ENCODE data around the gene OSTF1. TPM values are rescaled to one million over a fixed set of nuclear protein-coding genes. Genes with fewer than 3 reads are reported as not detected.

OSTF1 gene
- total RNA-seq, 1 donor from 2014 or later = 87.5 TPM

GRCh38 chr9:75188756-75189155, 100.4 kb downstream of the OSTF1 start:
- no peak overlapping the region for H3K4me3 Mint-ChIP-seq (ENCODE audit: low read depth)
- H3K9me3 Mint-ChIP-seq = no peaks in the 10 kb centered on the region
- H3K27me3 Mint-ChIP-seq (ENCODE audit: low read depth) = peaks cover 4% of the 10 kb centered on the region
- H3K27ac Mint-ChIP-seq = no peak overlapping the region
- DNase-seq (ENCODE audit: low spot score) = no peak
- intact Hi-C loops (cut with micrococcal nuclease) = loop anchor here (5.0 kb wide), 2 partner anchors 36 to 416 kb away; no protein-coding TSS in a partner anchor
- peaks cover 19% of the 10 kb centered on the region for H3K4me1 Mint-ChIP-seq (ENCODE audit: low read depth)
- no peaks in the 10 kb centered on the region for H3K36me3 Mint-ChIP-seq (ENCODE audit: low read depth)

GRCh38 chr9:75190762-75191161, 102.4 kb downstream of the OSTF1 start:
- Mint-ChIP-seq H3K4me1 (ENCODE audit: low read depth) (peaks cover 13% of the 10 kb centered on the region), H3K27me3 (ENCODE audit: low read depth) (peaks cover 15% of the 10 kb centered on the region), H3K9me3 (no peaks in the 10 kb centered on the region), H3K36me3 (ENCODE audit: low read depth) (no peaks in the 10 kb centered on the region), H3K4me3 (ENCODE audit: low read depth) (no peak overlapping the region), H3K27ac (no peak overlapping the region)
- intact Hi-C loops (cut with micrococcal nuclease) = no loop called here
- DNase-seq (ENCODE audit: low spot score) = no peak

Other genes with a start within 250 kb of the OSTF1 start
- gene TRPM6, start 200.6 kb upstream of the OSTF1 start, total RNA-seq = 0.05 and 0.09 TPM in 2 replicates
- 19.2 and 19.6 TPM in 2 replicates for gene C9orf40, start 135.6 kb upstream of the OSTF1 start, total RNA-seq
- gene CARNMT1, start 60.2 kb upstream of the OSTF1 start, total RNA-seq = 36.0 and 41.0 TPM in 2 replicates
- 10.9 and 12.6 TPM in 2 replicates for gene NMRK1, start 359 bp upstream of the OSTF1 start, total RNA-seq

Data from activated T-helper 2 cell treated with anti-CD3 and anti-CD28 coated beads, Interferon-gamma antibody, Interleukin-2, Interleukin-4, amounts not matched to agents 10 μg/mL and 5 μg/mL and 100 μg/mL, durations not matched to agents 14 hours and 24 hours and 36 hours (primary cell).